ENCODE results near the gene YPEL2. TPM values are rescaled to one million over a fixed set of nuclear protein-coding genes. Genes with fewer than 3 reads are reported as not detected.

YPEL2 gene
- total and polyA plus RNA-seq, 2 donors (not counting 3 experiments of a cell fraction or from before 2014, with no cell fraction given) = 36.5 to 66.8 TPM

DNA sequence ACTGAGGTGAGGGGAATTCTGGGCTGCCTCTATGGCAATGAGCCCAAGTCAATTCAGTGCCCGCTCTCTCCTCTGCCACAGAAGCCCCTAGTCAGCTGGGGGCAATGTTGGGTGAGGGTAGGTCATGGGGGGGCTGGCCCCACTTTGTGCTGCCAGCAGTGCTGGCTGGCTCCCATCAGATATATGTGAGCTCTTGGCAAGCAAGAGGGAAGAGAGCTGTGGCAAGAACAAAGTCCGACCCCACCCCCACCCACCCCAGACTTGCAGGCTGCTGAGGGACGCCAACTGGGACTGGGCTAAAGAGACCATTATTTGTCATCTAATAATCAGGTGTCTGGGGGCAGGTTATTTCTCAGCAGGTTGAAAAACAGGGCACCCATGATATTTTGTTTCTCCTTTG is 89.4 kb downstream of the YPEL2 start:
- ChIA-PET CTCF (no interaction called here), POLR2A (no interaction called here)
- no peak overlapping the region for H3K27ac ChIP-seq (ENCODE audit: insufficient read depth, low read depth, low read length)
- intact Hi-C loops (cut with micrococcal nuclease) (no loop called here), dilution Hi-C loops (cut with MboI; ENCODE audit: extremely low pct_ligation_motif_present, low sequenced_read_pairs) (no loop called here)
- no peaks in the 10 kb centered on the region for H3K9me3 ChIP-seq (replicated peaks; ENCODE audit: control insufficient read depth, insufficient read depth, low read length)
- TF ChIP-seq POLR2A (IDR thresholded peaks at IDR 0.05; ENCODE audit: low read depth, low read length) (no peak), EZH2 (IDR thresholded peaks at IDR 0.05; ENCODE audit: borderline replicate concordance, low read depth, low read length, severe bottlenecking) (no peak), MYC (IDR thresholded peaks at IDR 0.05; ENCODE audit: low read depth, low read length) (no peak), JUN (IDR thresholded peaks at IDR 0.05; ENCODE audit: borderline replicate concordance, insufficient read depth, insufficient read length, low read depth) (no peak), POLR2AphosphoS5 (IDR thresholded peaks at IDR 0.05; ENCODE audit: insufficient read depth, low read depth, low read length) (no peak), FOS (IDR thresholded peaks at IDR 0.05; ENCODE audit: borderline replicate concordance, insufficient read depth, low read length) (no peak), GATA2 (IDR thresholded peaks at IDR 0.05; ENCODE audit: insufficient read depth, insufficient read length, low read depth, low read length) (no peak), CTCF (IDR thresholded peaks at IDR 0.05; ENCODE audit: extremely low read depth in 1 of 2, insufficient read depth in 1 of 2, low read depth in 1 of 2, low read length in 2 of 2) (no peak), MAX (IDR thresholded peaks at IDR 0.05; ENCODE audit: insufficient read depth, insufficient read length) (no peak)
- BruUV-seq (replicated peaks) = no TSS peak
- H3K27me3 ChIP-seq (ENCODE audit: control insufficient read depth in 2 of 2, insufficient read depth in 2 of 2, low read length in 2 of 2) = no peaks in the 10 kb centered on the region
- DNase-seq (ENCODE audit: low read depth, low spot score) (no peak), FAIRE-seq (no peak)
- no peak overlapping the region for H3K4me3 ChIP-seq (replicated peaks in 1 of 3; ENCODE audit: insufficient read depth in 1 of 3, low read depth in 1 of 3, low read length in 3 of 3)
- H3K79me2 ChIP-seq (ENCODE audit: control insufficient read depth, insufficient read depth, low read length) = no peaks in the 10 kb centered on the region
- H3K36me3 ChIP-seq (ENCODE audit: control insufficient read depth in 2 of 2, extremely low read depth in 1 of 2, insufficient read depth in 2 of 2, low read length in 2 of 2) = no peaks in the 10 kb centered on the region
- no peaks in the 10 kb centered on the region for H4K20me1 ChIP-seq (replicated peaks; ENCODE audit: control insufficient read depth, extremely low read depth, insufficient read depth, low read length)
- no peaks in the 10 kb centered on the region for H3K9me1 ChIP-seq (replicated peaks; ENCODE audit: control insufficient read depth, extremely low read depth, insufficient read depth, low read length)
- H2AFZ ChIP-seq (ENCODE audit: low read depth, low read length) = no peak overlapping the region
- H3K9ac ChIP-seq (replicated peaks; ENCODE audit: extremely low read depth, insufficient read depth, low read length) = no peak overlapping the region
- peaks cover 33% of the 10 kb centered on the region for H3K4me1 ChIP-seq (ENCODE audit: control insufficient read depth, extremely low read depth, insufficient read depth, low read length)
- H3K4me2 ChIP-seq (ENCODE audit: insufficient read depth, low read length) = no peak overlapping the region
